GM19025 (cell line): ENCODE data around the gene CXorf58.
A peak's percentile ranks its signal among the peaks of the same experiment; 100 is the strongest.
"Not testable (repeated sequence)": the region's sequence is repeated elsewhere in the genome, so short reads cannot be mapped to it uniquely, and the experiment has no call there.

Source experiments
- ATAC-seq: cut with Tn5 transposase; IDR thresholded peaks from one replicate; pipeline ENCODE4 v1.9.1; 2021; ENCODE audit warnings: mild to moderate bottlenecking, low read depth, moderate library complexity; ENCODE audit not compliant: unreplicated experiment

The CXorf58 gene, protein sequence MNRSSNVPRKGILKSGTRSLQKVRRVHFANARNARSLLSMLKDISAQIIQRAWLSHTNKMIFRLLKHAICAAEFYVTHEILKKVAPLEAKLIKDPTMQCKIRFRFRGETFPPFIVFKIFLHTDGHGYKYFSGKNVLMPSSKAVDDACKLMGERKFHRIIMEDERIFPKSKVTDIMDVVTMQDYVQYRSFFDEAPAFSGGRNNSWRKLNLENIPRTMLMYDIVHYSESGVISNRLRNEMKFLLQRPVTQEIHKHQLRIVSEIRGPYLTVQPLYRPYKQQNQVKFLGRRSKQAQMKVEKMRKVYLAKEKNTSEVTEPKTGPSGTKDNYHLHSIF

DNA sequence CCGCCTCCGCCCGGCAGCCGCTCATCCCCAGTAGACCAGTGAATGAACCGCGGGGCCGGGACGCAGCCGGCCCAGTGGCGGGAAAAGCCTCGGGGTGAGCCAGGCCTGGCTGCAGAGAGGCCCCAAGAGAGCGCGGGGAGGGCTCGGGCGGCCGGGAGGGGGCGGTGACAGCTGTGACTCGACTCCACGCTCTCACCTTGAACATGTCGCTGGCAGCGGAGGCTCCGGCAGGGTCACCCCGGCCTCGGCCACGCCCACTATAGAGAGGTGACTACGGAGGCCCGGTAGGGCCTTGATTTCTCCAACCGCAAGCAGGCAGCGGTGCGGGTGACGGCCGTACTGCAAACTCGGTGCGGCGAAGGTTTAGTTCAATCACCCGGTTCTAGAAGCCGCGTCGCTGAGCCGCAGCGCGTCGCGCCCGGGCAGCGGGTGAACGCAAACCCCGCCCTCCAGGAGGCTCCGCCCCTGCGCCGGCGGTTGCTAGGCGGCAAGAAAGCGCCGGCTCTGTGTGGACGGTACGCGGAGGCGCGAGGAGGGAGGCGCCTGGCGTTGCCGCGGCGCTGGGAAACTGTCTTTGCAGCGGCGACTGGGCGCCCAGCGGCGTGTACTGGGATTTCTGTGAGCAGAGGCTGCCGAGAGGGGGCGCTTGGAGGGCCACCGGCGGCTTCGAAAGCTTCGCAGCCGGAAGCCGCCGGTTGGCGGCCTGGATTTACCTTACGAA, at the start of gene CXorf58, which contains the start of gene APOO:
CXorf58 (plus strand) TSS at position 509 of the 721 bp plus-strand sequence. CDS start 2,297 bp downstream, outside the sequence.
APOO (minus strand) TSS at position 441 of the 721 bp plus-strand sequence; CDS start at position 205, 236 bp downstream.
- ATAC-seq = peak; percentile 91

GRCh38 chrX:23859238-23859637, 48.6 kb upstream of the CXorf58 start:
- not testable (repeated sequence) for ATAC-seq

DNA sequence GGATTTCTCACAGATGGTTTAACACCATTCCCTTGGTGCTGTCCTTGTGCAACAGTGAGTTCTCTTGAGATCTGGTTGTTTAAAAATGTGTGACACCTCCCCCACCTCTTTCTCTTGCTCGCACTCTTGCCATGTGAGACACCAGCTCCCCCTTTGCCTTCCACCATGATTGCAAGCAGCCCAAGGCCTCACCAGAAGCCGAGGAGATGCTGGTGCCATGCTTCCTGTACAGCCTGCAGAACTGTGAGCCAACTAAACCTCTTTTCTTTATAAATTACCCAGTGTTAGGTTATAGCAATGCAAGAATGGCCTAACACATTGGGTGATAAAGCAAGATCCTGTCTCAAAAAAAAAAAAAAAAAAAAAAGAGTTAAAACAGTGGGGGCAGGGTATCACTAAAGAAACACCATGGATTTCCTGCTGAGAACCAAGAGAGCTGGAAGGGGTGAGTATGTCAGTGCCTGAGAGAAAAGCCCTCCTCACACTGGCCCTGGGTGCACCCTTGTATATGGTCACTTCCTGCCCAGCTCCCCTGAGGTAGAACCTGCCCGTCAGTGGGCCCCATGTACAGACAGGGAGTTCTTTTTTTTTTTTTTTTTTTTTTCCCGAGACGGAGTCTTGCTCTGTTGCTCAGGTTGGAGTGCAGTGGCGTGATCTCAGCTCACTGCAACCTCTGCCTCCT, 46.5 kb upstream of the CXorf58 start:
- peak; percentile 60 for ATAC-seq

DNA sequence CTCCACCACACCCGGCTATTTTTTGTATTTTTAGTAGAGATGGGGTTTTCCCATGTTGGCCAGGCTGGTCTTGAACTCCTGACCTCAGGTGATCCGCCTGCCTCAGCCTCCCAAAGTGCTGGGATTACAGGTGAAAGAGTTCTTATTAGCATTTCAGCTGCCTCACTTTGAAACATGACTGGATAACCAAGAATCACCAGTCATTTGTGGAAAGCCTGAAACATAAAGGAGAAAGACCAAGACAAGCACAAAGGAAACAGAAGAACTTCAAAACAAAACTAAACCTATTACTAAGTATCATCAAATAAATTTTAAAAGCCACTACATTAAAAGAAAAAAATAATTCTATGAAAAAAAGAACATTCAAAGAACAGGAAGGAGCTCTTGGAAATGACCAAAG, 45.9 kb upstream of the CXorf58 start:
- ATAC-seq = not testable (repeated sequence)

DNA sequence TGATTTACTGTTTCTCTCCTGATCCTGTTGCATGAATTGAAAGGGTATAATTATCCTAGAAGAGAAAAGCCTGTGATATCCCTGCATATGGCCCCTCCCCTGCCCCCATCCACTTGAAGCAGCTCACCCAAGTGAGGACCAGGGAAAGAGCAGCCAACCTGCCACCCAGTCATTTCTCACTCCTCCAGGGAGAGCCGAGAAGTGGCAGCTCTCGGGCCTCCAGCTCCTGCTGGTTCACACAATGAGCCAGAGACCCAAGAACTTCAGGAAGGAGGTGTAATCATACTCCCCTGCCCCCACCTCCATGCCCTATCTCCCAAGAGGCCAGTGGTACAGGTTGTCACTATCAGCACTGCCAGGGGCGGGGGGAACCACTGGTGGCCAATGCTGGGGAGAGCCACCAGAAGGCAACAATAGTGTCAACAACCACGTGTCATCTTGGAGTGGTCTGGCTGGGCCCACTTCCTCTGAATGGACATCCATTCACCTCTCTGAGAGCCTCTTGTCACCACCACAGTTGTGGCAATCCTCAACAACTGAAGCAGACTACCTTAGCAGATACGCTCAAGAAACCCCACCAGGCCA, 43.0 kb upstream of the CXorf58 start:
- ATAC-seq = no peak

- ATAC-seq = no peak
These were observed 37.8 kb upstream of the CXorf58 start for GRCh38 chrX:23870041-23870440.

DNA sequence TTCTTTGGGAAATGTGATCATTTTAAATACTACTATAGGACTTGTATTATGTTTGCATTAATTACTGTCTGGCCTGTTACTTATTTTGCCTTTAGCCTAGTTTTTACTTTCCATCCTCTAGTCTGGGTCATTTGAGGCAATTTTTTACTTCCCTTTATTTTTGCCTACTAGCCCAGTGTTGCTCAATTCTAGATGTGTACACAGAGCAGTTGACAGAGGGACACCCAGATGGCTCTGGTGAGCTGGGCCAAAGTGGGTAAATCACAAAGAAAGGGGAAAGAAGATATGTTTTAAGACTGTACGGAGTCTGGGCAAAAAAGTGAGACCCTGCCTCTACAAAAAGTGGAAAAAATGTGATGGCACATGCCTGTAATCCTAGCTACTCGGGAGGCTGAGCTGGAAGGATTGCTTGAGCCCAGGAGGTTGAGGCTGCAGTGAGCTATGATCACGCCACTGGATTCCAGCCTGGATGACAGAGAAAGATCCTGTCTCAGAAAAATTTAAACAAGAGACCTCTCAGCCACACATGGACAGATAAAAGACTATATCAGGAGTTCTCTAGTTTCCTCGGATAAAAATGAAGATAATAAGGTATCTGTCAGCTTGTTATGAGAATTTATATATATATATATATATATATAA, 35.8 kb upstream of the CXorf58 start:
- no peak for ATAC-seq

DNA sequence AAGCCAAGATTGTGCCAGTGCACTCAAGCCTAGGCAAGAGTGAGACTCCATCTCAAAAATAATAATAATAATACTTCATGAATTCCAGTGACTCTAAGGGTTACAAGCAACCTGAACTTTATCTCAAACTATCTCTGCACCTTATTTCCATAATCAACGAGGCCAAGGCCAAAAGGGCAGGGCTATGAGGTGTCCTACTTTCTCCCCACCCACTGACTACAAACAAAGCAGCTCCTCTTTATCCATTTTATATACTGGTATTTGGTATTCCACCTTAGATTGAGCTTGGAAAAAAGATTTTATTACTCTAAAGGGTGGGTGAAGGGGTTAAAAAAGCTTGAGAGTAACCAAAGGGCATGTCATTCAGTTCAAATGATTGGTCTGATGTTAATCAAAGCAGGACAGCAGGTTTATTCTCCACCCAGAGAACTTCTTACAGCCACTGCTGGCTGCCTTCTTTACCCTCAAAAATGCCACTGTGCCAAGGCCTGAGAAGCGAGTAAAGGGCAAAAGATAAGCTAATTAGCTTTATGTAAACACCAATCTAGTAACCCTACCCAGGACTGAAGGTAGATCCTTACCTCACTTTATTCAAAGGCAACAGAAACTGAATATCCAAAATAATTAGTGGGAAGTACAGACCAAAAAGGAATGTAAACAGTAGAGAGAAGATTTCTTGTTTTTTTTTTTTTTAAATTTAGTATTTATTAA, 28.3 kb upstream of the CXorf58 start:
- ATAC-seq = no peak

- no peak for ATAC-seq
These were observed 24.0 kb upstream of the CXorf58 start for GRCh38 chrX:23883737-23884354.

GRCh38 chrX:23884427-23885024, 23.3 kb upstream of the CXorf58 start:
- no peak for ATAC-seq

DNA sequence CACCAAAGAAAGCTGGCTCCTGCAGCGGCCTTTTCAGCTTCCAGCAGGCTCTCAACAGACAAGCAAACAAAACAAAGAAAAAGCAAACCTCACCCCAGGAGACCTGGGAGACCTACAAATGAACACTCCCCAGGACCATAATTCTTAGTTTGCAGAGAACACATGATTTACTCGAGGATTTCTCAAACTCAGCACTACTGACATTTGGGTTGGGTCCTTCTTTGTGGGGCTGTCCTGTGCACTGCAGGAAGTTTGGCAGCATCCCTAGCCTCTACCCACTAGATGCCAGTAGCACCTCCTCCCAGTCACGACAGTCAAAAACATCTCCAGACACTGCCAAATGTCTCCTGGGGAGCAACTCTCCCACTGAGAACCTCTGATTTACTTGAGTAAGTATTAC, 22.0 kb upstream of the CXorf58 start:
- no peak for ATAC-seq

- ATAC-seq = no peak
These were observed 20.4 kb upstream of the CXorf58 start for GRCh38 chrX:23887451-23887850.

GRCh38 chrX:23887918-23888317, 19.9 kb upstream of the CXorf58 start:
- no peak for ATAC-seq

DNA sequence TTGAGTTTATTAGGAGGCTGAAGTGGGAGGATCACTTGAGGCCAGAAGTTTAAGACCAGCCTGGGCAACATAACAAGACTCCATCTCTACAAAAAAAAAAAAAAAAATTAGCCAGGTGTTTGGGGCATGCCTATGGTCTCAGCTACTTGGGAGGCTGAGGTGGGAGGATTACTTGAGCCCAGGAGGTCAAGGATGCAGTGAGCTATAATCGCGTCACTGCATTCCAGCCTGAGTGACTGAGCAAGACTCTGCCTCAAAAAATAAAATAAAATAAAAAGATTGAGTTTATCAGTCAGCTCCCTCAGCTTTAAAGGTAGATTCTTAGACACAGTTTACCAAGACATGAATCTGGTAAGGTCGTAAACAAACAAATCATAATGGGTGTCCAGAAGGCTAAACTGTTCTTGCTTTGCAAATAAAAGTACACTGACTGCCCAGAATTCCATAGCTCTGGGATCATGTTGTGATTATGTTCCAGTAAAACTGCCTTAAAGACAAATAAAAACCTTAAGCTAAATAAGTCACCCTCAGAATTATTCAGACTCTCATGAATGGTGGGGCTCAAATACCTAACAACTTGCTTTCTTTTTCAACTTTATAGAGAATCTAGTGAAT, 18.8 kb upstream of the CXorf58 start:
- ATAC-seq = no peak

GRCh38 chrX:23890933-23891332, 16.9 kb upstream of the CXorf58 start:
- no peak for ATAC-seq

- not testable (repeated sequence) for ATAC-seq
These were observed 12.8 kb upstream of the CXorf58 start for GRCh38 chrX:23894993-23895392.

DNA sequence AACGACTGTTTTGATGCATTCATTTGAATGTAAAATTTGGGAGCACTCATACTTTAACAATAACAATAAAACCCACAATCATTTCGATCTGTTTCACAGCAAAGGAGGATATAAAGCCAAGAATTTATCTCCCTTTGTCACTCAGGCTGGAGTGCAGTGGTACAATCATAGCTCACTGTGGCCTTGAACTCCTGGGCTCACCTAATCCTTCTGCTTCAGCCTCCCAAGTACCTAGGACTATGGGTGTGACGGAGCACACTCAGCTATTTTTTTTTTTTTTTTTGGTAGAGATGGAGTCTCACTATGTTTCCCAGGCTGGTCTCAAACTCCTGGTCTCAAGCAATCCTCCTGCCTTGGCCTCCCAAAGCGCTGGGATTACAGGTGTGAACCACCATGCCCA, 11.3 kb upstream of the CXorf58 start:
- ATAC-seq = not testable (repeated sequence)

DNA sequence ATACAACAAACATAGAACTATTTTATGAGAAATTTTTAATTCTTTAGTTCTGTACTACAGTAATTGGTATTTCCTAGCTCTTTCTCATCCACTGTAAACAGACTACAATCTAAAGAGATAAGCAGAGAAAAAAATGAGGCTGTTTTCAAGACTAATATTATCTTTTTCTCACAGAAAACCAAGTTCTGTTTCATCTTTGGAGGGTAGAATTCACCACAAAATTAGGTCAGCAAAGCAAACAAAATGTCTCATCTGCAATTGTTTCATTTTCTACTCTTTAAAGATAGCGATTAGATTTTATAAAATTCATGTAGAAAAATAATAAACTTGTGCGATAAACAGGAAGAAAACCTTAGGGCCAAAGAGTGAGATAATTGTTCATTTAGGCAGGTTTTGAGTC, 10.8 kb upstream of the CXorf58 start:
- ATAC-seq = no peak
